A673 (cell line): ENCODE data around the gene SOCS3.

Experiments
- CTCF ChIP-seq: fragments of 300-800, 200-600 bp; sonication (generic); conservative IDR thresholded peaks from 2 replicates; pipeline ENCODE4 v1.5.1; 2017; ENCODE audit warnings: low read depth, mild to moderate bottlenecking, antibody characterized with exemption, low read length, moderate library complexity, mixed read lengths
- EZH2 ChIP-seq: fragments of 200-600 bp; sonication (generic); IDR thresholded peaks from 2 replicates; pipeline ENCODE4 v1.6.1; 2017; ENCODE audit warnings: borderline replicate concordance, low read depth, mild to moderate bottlenecking, mixed read lengths, antibody characterized with exemption, low read length; ENCODE audit not compliant: poor library complexity, severe bottlenecking

- TF ChIP-seq CTCF = no peak
- no peak for TF ChIP-seq EZH2
Observed at GRCh38 chr17:78346605-78347250, 13.1 kb downstream of the SOCS3 start.
